HG03520 (cell line): ENCODE data around the gene CCDC185.

Source experiments
- ATAC-seq: cut with Tn5 transposase; IDR thresholded peaks from one replicate; pipeline ENCODE4 v1.9.1; 2021; ENCODE audit warnings: mild to moderate bottlenecking, moderate library complexity; ENCODE audit not compliant: unreplicated experiment

Gene CCDC185

GRCh38 chr1:223393275-223394214 is at the start of gene CCDC185:
Gene CCDC185, plus strand, starts transcription at chr1:223393415. Its CDS starts 61 bp downstream, at chr1:223393476.
- no peak for ATAC-seq

GRCh38 chr1:223343692-223344091 is 49.5 kb upstream of the CCDC185 start:
- ATAC-seq, result no peak

- no peak for ATAC-seq
Measured at GRCh38 chr1:223344491-223344890, 48.7 kb upstream of the CCDC185 start.

- no peak for ATAC-seq
Measured at GRCh38 chr1:223345720-223346119, 47.5 kb upstream of the CCDC185 start.

GRCh38 chr1:223346311-223346710 is 46.9 kb upstream of the CCDC185 start:
- no peak for ATAC-seq

- no peak for ATAC-seq
Measured at GRCh38 chr1:223347583-223347982, 45.6 kb upstream of the CCDC185 start.

GRCh38 chr1:223348439-223348838 is 44.8 kb upstream of the CCDC185 start:
- no peak for ATAC-seq

- no peak for ATAC-seq
Measured at GRCh38 chr1:223349241-223349640, 44.0 kb upstream of the CCDC185 start.

GRCh38 chr1:223350361-223350908 is 42.8 kb upstream of the CCDC185 start:
- no peak for ATAC-seq

- ATAC-seq, result no peak
Measured at GRCh38 chr1:223352944-223353343, 40.3 kb upstream of the CCDC185 start.

- no peak for ATAC-seq
Measured at GRCh38 chr1:223353939-223354338, 39.3 kb upstream of the CCDC185 start.

GRCh38 chr1:223355699-223356098 is 37.5 kb upstream of the CCDC185 start:
- no peak for ATAC-seq

- no peak for ATAC-seq
Measured at GRCh38 chr1:223358826-223359225, 34.4 kb upstream of the CCDC185 start.

GRCh38 chr1:223363057-223363855 is 30.0 kb upstream of the CCDC185 start:
- ATAC-seq, result no peak

- no peak for ATAC-seq
Measured at GRCh38 chr1:223363856-223364684, 29.1 kb upstream of the CCDC185 start, which contains the start of gene SUSD4. Gene SUSD4, minus strand, starts transcription at chr1:223364176. Its CDS starts 751 bp downstream, at chr1:223363425.

- ATAC-seq, result no peak
Measured at GRCh38 chr1:223364685-223365382, 28.4 kb upstream of the CCDC185 start.

GRCh38 chr1:223374064-223374610 is 19.1 kb upstream of the CCDC185 start:
- no peak for ATAC-seq

GRCh38 chr1:223378754-223379153 is 14.5 kb upstream of the CCDC185 start:
- no peak for ATAC-seq

GRCh38 chr1:223386013-223386412 is 7.2 kb upstream of the CCDC185 start:
- no peak for ATAC-seq

GRCh38 chr1:223390618-223391017 is 2.6 kb upstream of the CCDC185 start:
- ATAC-seq, result no peak
